Fibroblast of peridontal ligament (primary cell): ENCODE data around the gene HCRTR2.

ENCODE experiments used
- DNase-seq: peaks from one replicate; pipeline ENCODE4 v3.0.0-alpha.2; 2010; ENCODE audit errors: extremely low read depth

The HCRTR2 gene

DNA sequence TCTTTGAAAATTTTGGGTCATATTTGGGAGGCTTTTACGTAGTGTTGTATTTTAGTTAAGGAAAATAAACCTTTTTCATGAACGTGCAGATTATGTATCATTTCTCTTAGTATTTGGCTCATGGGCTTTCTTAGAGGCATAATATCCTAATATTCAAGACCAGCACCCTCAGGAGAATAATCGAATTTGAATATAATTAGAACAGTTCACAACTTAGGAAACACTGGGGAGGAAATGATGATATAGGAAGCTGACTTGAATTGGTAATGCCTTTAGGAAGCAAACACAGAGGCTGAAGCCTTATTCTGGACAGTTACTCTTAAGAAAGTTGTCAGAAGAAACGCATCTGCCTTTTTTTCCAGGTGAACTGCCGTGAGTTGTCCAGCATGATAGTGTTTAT, 152.9 kb downstream of the HCRTR2 start, which contains the start of gene GFRAL:
Gene GFRAL, plus strand, starts transcription at position 301 of the 400 bp plus-strand sequence. Its CDS starts 86 bp downstream, at position 387.
- no peak for DNase-seq
